Activated naive CD8-positive, alpha-beta T cell treated with anti-CD3 and anti-CD28 coated beads for 36 hours (primary cell): ENCODE data around the gene ZNRF3. TPM values are rescaled to one million over a fixed set of nuclear protein-coding genes. Genes with fewer than 3 reads are reported as not detected.
"Not testable (repeated sequence)": the region's sequence is repeated elsewhere in the genome, so short reads cannot be mapped to it uniquely, and the experiment has no call there.

Experiments
- DNase-seq: peaks from one replicate; pipeline ENCODE4 v3.0.0; 2021
- H3K27ac Mint-ChIP-seq: one replicate; pipeline ENCODE4 v1.8.0; 2022; ENCODE audit warnings: mild to moderate bottlenecking, moderate library complexity, mixed read lengths
- H3K27me3 Mint-ChIP-seq: one replicate; pipeline ENCODE4 v1.8.0; 2022; ENCODE audit warnings: mild to moderate bottlenecking, mixed read lengths
- H3K36me3 Mint-ChIP-seq: one replicate; pipeline ENCODE4 v1.8.0; 2021; ENCODE audit warnings: mild to moderate bottlenecking, mixed read lengths
- H3K4me1 Mint-ChIP-seq: one replicate; pipeline ENCODE4 v1.8.0; 2021; ENCODE audit warnings: mixed read lengths
- H3K4me3 Mint-ChIP-seq: one replicate; pipeline ENCODE4 v1.8.0; 2022; ENCODE audit warnings: mild to moderate bottlenecking, moderate library complexity, mixed read lengths
- H3K9me3 Mint-ChIP-seq: one replicate; pipeline ENCODE4 v1.8.0; 2022; ENCODE audit warnings: mixed read lengths
- total RNA-seq, 2 experiments: library from RNA; stranded (reverse); gene quantifications; one replicate each; pipeline ENCODE4 v1.2.3, GENCODE V29; 2021

Gene ZNRF3
- total RNA-seq, 2 experiments from 2014 or later = 2.2 to 2.4 TPM

DNA sequence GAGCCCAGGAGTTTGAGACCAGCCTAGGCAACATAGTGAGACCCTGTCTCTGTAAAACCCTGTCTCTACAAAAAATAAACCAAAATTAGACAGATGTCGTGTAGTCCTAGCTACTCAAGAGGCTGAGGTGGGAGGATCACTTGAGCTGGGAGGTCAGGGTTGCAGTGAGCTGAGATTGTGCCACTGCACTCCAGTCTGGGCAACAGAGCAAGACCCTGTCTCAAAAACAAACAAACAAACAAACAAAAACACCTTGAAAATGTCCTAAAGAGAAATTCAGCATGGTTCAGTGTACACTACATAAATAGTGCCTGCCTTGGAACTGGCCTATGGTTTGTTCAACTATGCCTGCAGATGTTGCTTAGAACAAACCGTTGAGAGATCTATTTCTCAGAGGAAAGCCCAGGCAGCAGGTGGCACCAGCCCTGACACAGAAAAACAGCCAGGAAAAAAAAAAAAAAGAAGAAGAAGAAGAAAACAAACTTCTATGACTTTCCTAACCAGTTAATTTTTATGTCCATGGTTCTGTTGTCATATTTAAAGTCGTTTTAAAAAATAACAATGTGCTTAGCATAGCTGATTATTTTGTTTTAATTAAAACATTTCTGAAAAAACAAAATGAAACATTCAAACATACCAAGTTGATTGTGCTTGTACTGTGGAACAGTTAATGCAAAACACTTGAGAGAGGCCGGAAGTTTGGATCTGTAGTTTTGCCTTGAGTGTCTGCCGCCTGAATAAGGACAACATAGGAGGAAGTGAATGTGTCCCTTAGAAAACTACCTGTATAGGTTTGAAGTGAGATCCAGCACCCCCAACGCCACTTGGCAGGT is 194.9 kb downstream of the ZNRF3 start:
- H3K27ac Mint-ChIP-seq = no peak overlapping the region
- no peak overlapping the region for H3K4me3 Mint-ChIP-seq
- no peaks in the 10 kb centered on the region for H3K9me3 Mint-ChIP-seq
- peaks cover 6% of the 10 kb centered on the region for H3K4me1 Mint-ChIP-seq
- H3K36me3 Mint-ChIP-seq = no peaks in the 10 kb centered on the region
- peaks cover 72% of the 10 kb centered on the region for H3K27me3 Mint-ChIP-seq
- no peak for DNase-seq

DNA sequence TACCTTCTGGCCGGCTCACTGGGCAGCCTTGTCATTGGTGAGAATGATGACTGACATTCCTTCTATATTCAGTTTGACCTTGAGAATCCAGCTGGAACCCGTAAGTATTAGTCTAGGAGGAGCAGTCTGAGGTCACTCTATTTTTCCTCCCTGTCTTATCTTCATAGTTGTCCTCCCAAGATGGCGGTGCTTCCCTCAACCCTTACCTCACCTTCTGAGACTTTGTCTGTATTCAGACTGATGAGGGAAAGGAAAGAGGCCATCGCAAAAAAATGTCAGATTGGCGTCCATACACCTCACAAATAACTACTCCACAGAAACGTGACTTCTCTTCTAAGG is 195.5 kb downstream of the ZNRF3 start:
- peaks cover 73% of the 10 kb centered on the region for H3K27me3 Mint-ChIP-seq
- DNase-seq = no peak
- no peaks in the 10 kb centered on the region for H3K36me3 Mint-ChIP-seq
- no peak overlapping the region for H3K27ac Mint-ChIP-seq
- no peaks in the 10 kb centered on the region for H3K9me3 Mint-ChIP-seq
- peaks cover 6% of the 10 kb centered on the region for H3K4me1 Mint-ChIP-seq
- no peak overlapping the region for H3K4me3 Mint-ChIP-seq

- Mint-ChIP-seq H3K4me3 (no peak overlapping the region), H3K9me3 (no peaks in the 10 kb centered on the region), H3K36me3 (no peaks in the 10 kb centered on the region), H3K27ac (no peak overlapping the region), H3K4me1 (peaks cover 3% of the 10 kb centered on the region), H3K27me3 (peaks cover 68% of the 10 kb centered on the region)
- DNase-seq = no peak
Observed at GRCh38 chr22:29079218-29079901, 196.0 kb downstream of the ZNRF3 start.

DNA sequence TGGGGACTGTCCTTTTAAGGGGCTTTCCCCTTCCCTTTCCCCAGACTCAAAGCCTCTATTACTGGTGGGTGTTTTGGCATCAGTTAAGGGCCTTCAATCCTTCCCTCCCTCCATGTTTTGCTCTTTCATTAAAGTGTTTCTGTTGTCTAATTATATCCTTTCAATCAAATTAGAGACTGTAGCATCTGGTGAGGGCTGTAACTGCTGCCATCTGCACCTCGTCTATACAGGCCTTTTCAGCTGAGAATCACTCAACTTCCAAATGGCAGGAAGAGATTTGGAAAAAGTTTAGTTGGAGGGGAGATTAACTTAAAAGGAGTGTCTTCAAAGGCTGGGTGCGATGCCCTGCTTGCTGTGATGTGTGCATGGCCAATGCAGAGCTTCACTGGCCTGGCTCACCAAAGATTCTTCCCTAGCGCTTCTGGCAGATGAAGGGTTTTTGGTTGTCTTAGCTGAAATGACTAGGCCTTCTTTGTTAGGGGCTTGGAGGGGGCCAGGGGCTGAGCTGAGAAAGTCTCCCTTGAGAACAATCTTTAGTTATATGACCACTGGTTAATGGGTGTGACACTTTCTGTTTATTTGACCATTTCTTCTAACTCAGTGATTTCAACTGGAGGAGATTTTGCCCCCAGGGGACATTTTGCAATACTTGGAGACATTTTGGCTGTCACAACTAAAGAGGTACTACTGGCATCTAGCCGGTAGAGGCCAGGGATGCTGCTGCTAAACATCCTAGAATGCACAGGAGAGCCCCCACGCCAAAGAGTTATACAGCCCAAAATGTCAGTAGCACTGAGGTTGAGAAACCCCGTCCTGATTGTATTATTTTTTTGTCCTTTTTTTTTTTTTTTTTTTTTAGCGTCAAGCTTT is 197.0 kb downstream of the ZNRF3 start:
- Mint-ChIP-seq H3K4me3 (no peak overlapping the region), H3K27me3 (peaks cover 62% of the 10 kb centered on the region), H3K4me1 (no peaks in the 10 kb centered on the region), H3K27ac (no peak overlapping the region), H3K36me3 (no peaks in the 10 kb centered on the region), H3K9me3 (no peaks in the 10 kb centered on the region)
- DNase-seq = no peak

GRCh38 chr22:29081517-29082236 is 198.3 kb downstream of the ZNRF3 start:
- Mint-ChIP-seq H3K9me3 (no peaks in the 10 kb centered on the region), H3K27ac (no peak overlapping the region), H3K4me1 (no peaks in the 10 kb centered on the region), H3K36me3 (no peaks in the 10 kb centered on the region), H3K27me3 (peaks cover 51% of the 10 kb centered on the region), H3K4me3 (no peak overlapping the region)
- no peak for DNase-seq

GRCh38 chr22:29082826-29083545 is 199.6 kb downstream of the ZNRF3 start:
- Mint-ChIP-seq H3K4me3 (no peak overlapping the region), H3K9me3 (no peaks in the 10 kb centered on the region), H3K27ac (no peak overlapping the region)

GRCh38 chr22:29083576-29083932 is 200.2 kb downstream of the ZNRF3 start:
- DNase-seq, H3K36me3 Mint-ChIP-seq, H3K27ac Mint-ChIP-seq, H3K4me1 Mint-ChIP-seq, H3K4me3 Mint-ChIP-seq, H3K9me3 Mint-ChIP-seq: not testable (repeated sequence)
- peaks cover 37% of the 10 kb centered on the region for H3K27me3 Mint-ChIP-seq

More at GRCh38 chr22:29082826-29083545, 199.6 kb downstream of the ZNRF3 start:
- H3K4me1 Mint-ChIP-seq = no peaks in the 10 kb centered on the region
- peaks cover 43% of the 10 kb centered on the region for H3K27me3 Mint-ChIP-seq
- DNase-seq = no peak
- H3K36me3 Mint-ChIP-seq = no peaks in the 10 kb centered on the region

DNA sequence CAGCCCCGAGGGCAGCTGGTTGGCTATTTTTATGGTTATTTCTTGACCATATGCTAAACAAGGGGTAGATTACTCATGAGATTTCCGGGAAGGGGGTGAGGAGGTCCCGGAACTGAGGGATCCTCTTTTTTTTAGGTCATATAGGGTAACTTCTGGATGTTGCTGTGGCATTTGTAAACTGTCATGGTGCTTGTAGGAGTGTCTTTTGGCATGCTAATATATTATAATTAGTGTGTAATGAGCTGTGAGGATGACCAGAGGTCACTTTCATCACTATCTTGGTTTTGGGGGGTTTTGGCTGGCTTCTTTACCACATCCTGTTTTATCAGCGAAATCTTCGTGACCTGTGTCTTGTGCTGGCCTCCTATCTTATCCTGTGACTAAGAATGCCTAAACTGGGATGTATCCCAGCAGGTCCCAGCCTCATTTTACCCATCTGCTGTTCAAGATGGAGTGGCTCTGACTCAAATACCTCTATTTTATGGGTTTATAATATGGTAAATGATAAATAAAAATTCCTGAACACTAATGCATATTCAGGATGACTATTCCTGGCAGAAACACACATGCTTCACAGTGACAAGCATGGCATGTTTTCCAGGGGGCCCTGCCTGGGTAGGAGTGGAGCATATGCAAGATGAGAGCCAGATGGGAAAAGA is 200.7 kb downstream of the ZNRF3 start:
- no peak overlapping the region for H3K27ac Mint-ChIP-seq
- H3K27me3 Mint-ChIP-seq = peaks cover 37% of the 10 kb centered on the region
- H3K4me1 Mint-ChIP-seq = no peaks in the 10 kb centered on the region
- H3K36me3 Mint-ChIP-seq = no peaks in the 10 kb centered on the region
- no peak for DNase-seq
- no peaks in the 10 kb centered on the region for H3K9me3 Mint-ChIP-seq
- H3K4me3 Mint-ChIP-seq = no peak overlapping the region

DNA sequence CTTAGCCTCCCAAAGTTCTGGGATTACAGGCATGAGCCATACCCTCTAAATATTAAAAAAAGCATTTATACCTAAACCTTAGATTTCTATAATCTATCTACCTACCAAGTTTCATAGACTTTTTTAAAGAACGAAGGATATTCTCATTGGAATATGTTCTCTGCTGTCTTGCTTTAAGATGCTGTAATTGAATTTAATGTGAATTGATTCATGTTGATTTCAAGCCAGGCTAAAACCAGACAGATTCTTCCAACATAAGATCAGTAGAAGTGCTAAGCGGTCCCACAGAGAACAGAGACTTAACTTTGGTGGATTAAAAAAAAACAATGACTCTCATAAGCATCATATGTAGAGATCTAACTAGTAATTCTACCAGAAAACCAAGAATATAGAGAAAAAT is 203.6 kb downstream of the ZNRF3 start:
- peaks cover 29% of the 10 kb centered on the region for H3K27me3 Mint-ChIP-seq
- no peak overlapping the region for H3K27ac Mint-ChIP-seq
- DNase-seq = no peak

DNA sequence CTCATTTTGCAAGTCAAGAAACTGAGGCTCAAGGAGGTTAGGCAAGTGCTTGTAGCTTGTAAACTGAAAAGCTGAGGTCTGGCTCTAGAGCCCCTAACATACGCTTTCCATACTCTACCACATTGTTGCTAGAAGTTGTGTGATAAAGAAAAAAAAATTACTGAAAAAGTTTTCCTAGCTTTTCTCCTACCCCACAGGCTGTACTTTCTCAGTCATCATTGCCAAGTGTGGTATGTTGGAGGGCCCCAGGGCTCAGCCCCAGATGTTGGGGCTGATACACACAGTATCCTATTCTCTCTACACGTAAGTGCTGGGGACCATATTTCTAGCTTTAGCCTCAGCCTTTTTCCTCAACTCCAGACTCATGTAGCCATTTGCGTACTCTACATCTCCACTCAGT is 205.4 kb downstream of the ZNRF3 start:
- Mint-ChIP-seq H3K9me3 (no peaks in the 10 kb centered on the region), H3K27me3 (peaks cover 19% of the 10 kb centered on the region), H3K36me3 (no peaks in the 10 kb centered on the region), H3K4me1 (no peaks in the 10 kb centered on the region), H3K4me3 (no peak overlapping the region), H3K27ac (no peak overlapping the region)
- DNase-seq = no peak

More for the DNA sequence above, 203.6 kb downstream of the ZNRF3 start:
- Mint-ChIP-seq H3K36me3 (no peaks in the 10 kb centered on the region), H3K4me3 (no peak overlapping the region), H3K4me1 (no peaks in the 10 kb centered on the region), H3K9me3 (no peaks in the 10 kb centered on the region)

- H3K9me3 Mint-ChIP-seq = no peaks in the 10 kb centered on the region
- H3K27ac Mint-ChIP-seq = no peak overlapping the region
- H3K36me3 Mint-ChIP-seq = no peaks in the 10 kb centered on the region
- no peaks in the 10 kb centered on the region for H3K4me1 Mint-ChIP-seq
- H3K27me3 Mint-ChIP-seq = peaks cover 18% of the 10 kb centered on the region
- no peak for DNase-seq
- H3K4me3 Mint-ChIP-seq = no peak overlapping the region
Observed at GRCh38 chr22:29089507-29089906, 206.1 kb downstream of the ZNRF3 start.

GRCh38 chr22:29090039-29090438 is 206.7 kb downstream of the ZNRF3 start:
- Mint-ChIP-seq H3K27ac (no peak overlapping the region), H3K4me3 (no peak overlapping the region), H3K36me3 (no peaks in the 10 kb centered on the region), H3K27me3 (peaks cover 14% of the 10 kb centered on the region), H3K4me1 (no peaks in the 10 kb centered on the region), H3K9me3 (no peaks in the 10 kb centered on the region)
- no peak for DNase-seq

GRCh38 chr22:29092243-29092642 is 208.9 kb downstream of the ZNRF3 start:
- H3K27me3 Mint-ChIP-seq = peaks cover 14% of the 10 kb centered on the region
- no peaks in the 10 kb centered on the region for H3K36me3 Mint-ChIP-seq
- H3K9me3 Mint-ChIP-seq = no peaks in the 10 kb centered on the region
- H3K27ac Mint-ChIP-seq = no peak overlapping the region
- no peak overlapping the region for H3K4me3 Mint-ChIP-seq
- no peaks in the 10 kb centered on the region for H3K4me1 Mint-ChIP-seq
- no peak for DNase-seq

DNA sequence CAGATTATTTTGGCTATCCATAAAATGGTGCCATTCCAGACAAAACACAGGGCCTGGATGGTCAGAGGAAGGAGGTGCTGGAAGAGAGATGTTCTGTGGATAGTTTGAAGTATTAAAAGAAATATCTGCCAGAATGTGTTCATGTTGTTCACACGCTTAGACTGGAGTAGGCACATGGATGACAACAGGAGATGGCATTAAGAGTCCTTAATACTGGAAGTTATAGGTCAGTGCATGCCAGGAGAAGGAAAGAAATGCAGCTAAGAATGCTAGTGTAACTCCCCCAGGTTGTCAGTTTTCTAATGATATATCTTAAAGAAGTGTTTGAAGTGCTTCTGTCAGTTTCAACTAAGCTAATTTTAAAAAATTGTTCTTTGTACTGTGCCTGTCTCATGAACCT is 209.7 kb downstream of the ZNRF3 start:
- Mint-ChIP-seq H3K27ac (no peak overlapping the region), H3K4me1 (no peaks in the 10 kb centered on the region), H3K36me3 (no peaks in the 10 kb centered on the region), H3K9me3 (no peaks in the 10 kb centered on the region), H3K4me3 (no peak overlapping the region), H3K27me3 (peaks cover 14% of the 10 kb centered on the region)
- DNase-seq = no peak
